Tibial nerve (tissue), 4 donors: ENCODE measurements around the gene MRPS7.

Source experiments
- CTCF ChIP-seq, 5 experiments: fragments of 200-600 bp in 3 of 5; fragments of 450-650 bp in 2 of 5; sonication (generic) in 3 of 5; IDR thresholded peaks; one replicate each; pipeline ENCODE4 v1.5.1; 2016 to 2019; ENCODE audit warnings: antibody characterized with exemption in 5 of 5, mild to moderate bottlenecking in 3 of 5, moderate library complexity in 2 of 5
- EP300 ChIP-seq, 2 donors: sonication (generic); formaldehyde crosslinking; IDR thresholded peaks; one replicate each; pipeline ENCODE4 v1.6.1; 2017; ENCODE audit warnings: antibody characterized with exemption in 2 of 2, mild to moderate bottlenecking in 1 of 2

- TF ChIP-seq EP300 (IDR thresholded peaks at IDR 0.05) (no peak), CTCF (IDR thresholded peaks at IDR 0.05) (peak in 4 of 5 experiments; percentile 40 to 62 (median 48))
These were observed 21.1 kb upstream of the MRPS7 start for GRCh38 chr17:75240394-75241142.
